HepG2 (cell line): ENCODE data around the gene SUN5. TPM values are rescaled to one million over a fixed set of nuclear protein-coding genes. Genes with fewer than 3 reads are reported as not detected.

Experiments
- ATAC-seq: fragments of 200-7000 bp; cut with Tn5 transposase; 3 replicates; pipeline ENCODE4 v1.9.1; 2020; ENCODE audit warnings: mild to moderate bottlenecking, moderate library complexity
- BruUV-seq: library from RNA; stranded (reverse); fragments of 400-500 nt; replicated peaks from 2 replicates; lab custom pipeline; 2021; lab: Mats Ljungman, UMichigan
- CTCF ChIA-PET: fragments of 300-600 bp; formaldehyde crosslinking; extraction: SDS; loops from one replicate; lab custom pipeline; 2021; ENCODE audit warnings: low total read pairs, inconsistent platforms, low intra/inter-chr PET ratio; lab: Yijun Ruan, JAX
- POLR2A ChIA-PET: fragments of 350-600 bp; sonication (Branson Sonifier 250); formaldehyde crosslinking; loops from one replicate; lab custom pipeline; 2020; ENCODE audit warnings: antibody characterized with exemption, inconsistent platforms; lab: Yijun Ruan, JAX
- DNase-seq: peaks from one replicate; pipeline ENCODE4 v3.0.0-alpha.2; 2015; ENCODE audit warnings: low spot score
- FAIRE-seq: peaks from 3 replicates; lab custom pipeline; 2011; peaks lifted over from hg19 to GRCh38; lab: Jason Lieb, UNC
- H2AFZ ChIP-seq: one replicate; pipeline ENCODE4 v1.6.1; 2011; ENCODE audit warnings: low read length, inconsistent platforms
- H3K27ac ChIP-seq: fragments of 300-600 bp; 3 replicates; pipeline ENCODE4 v1.8.0; 2011; ENCODE audit warnings: mixed run types, mild to moderate bottlenecking, mixed read lengths, low read length, inconsistent platforms; ENCODE audit not compliant: insufficient read depth; ENCODE audit errors: extremely low read length
- H3K27me3 ChIP-seq, 2 experiments: fragments of 200-600 bp in 1 of 2; 2 replicates in 1 of 2; 3 replicates in 1 of 2; pipeline versions ENCODE4 v1.6.0 to v1.8.0; 2011; ENCODE audit warnings: low read length in 2 of 2, mild to moderate bottlenecking in 2 of 2, moderate library complexity in 2 of 2, inconsistent platforms in 1 of 2; ENCODE audit not compliant: insufficient read depth in 2 of 2, control insufficient read depth in 1 of 2
- H3K36me3 ChIP-seq, 2 experiments: fragments of 200-600 bp in 1 of 2; replicated peaks in 1 of 2; 2 replicates in 1 of 2; 3 replicates in 1 of 2; pipeline versions ENCODE4 v1.5.1 to v1.8.0; 2011; ENCODE audit warnings: low read length in 2 of 2, inconsistent platforms in 1 of 2; ENCODE audit not compliant: insufficient read depth in 2 of 2, control insufficient read depth in 1 of 2
- H3K4me1 ChIP-seq: 2 replicates; pipeline ENCODE4 v1.5.1; 2012; ENCODE audit warnings: low read length, inconsistent platforms; ENCODE audit not compliant: insufficient read depth
- H3K4me2 ChIP-seq: 2 replicates; pipeline ENCODE4 v1.6.0; 2011; ENCODE audit warnings: low read depth, low read length, inconsistent platforms
- H3K4me3 ChIP-seq, 3 experiments: fragments of 200-600 bp in 1 of 3; sonication (generic), shearing (Covaris generic) in 1 of 3; replicated peaks in 1 of 3; 2 replicates each; pipeline ENCODE4 v1.5.1; 2011 to 2016; ENCODE audit warnings: low read length in 3 of 3, inconsistent platforms in 2 of 3, low read depth in 2 of 3, mild to moderate bottlenecking in 2 of 3, control low read depth in 1 of 3, mixed read lengths in 1 of 3; ENCODE audit not compliant: insufficient read depth in 1 of 3
- H3K79me2 ChIP-seq: one replicate; pipeline ENCODE4 v1.6.1; 2011; ENCODE audit warnings: low read length, inconsistent platforms; ENCODE audit not compliant: insufficient read depth
- H3K9ac ChIP-seq: 2 replicates; pipeline ENCODE4 v1.6.0; 2011; ENCODE audit warnings: mild to moderate bottlenecking, low read depth, low read length, inconsistent platforms; ENCODE audit not compliant: insufficient read depth
- H3K9me3 ChIP-seq: 2 replicates; pipeline ENCODE4 v1.5.1; 2012; ENCODE audit warnings: mild to moderate bottlenecking, low read length
- H4K20me1 ChIP-seq: 2 replicates; pipeline ENCODE4 v1.6.0; 2011; ENCODE audit warnings: inconsistent platforms, mild to moderate bottlenecking, low read length, moderate library complexity; ENCODE audit not compliant: insufficient read depth
- CTCF ChIP-seq: sonication (generic); formaldehyde crosslinking; IDR thresholded peaks from 2 replicates; pipeline ENCODE4 v1.5.0; 2020; ENCODE audit warnings: mild to moderate bottlenecking, missing genetic modification reagents, moderate library complexity
- EZH2 ChIP-seq: conservative IDR thresholded peaks from 2 replicates; pipeline ENCODE4 v1.6.1; 2012; ENCODE audit warnings: mild to moderate bottlenecking, low read depth, low read length, moderate library complexity
- KMT2A ChIP-seq: sonication (generic); formaldehyde crosslinking; IDR thresholded peaks from 2 replicates; pipeline ENCODE4 v1.4.0; 2020; ENCODE audit warnings: missing genetic modification reagents
- MED13 ChIP-seq: sonication (generic); formaldehyde crosslinking; IDR thresholded peaks from 2 replicates; pipeline ENCODE4 v1.5.0; 2020; ENCODE audit warnings: missing genetic modification reagents
- NRL ChIP-seq: sonication (generic); formaldehyde crosslinking; IDR thresholded peaks from 2 replicates; pipeline ENCODE4 v1.5.0; 2020; ENCODE audit warnings: missing genetic modification reagents, mild to moderate bottlenecking, moderate library complexity, borderline replicate concordance
- RARG ChIP-seq: sonication (generic); formaldehyde crosslinking; IDR thresholded peaks from 2 replicates; pipeline ENCODE4 v1.4.0; 2020; ENCODE audit warnings: low read depth, mild to moderate bottlenecking, missing genetic modification reagents
- SMARCE1 ChIP-seq: fragments of 450-650 bp; IDR thresholded peaks from 2 replicates; pipeline ENCODE4 v1.6.1; 2017; ENCODE audit warnings: borderline replicate concordance
- SOX5 ChIP-seq: IDR thresholded peaks from 2 replicates; pipeline ENCODE4 v1.6.1; 2016; ENCODE audit warnings: borderline replicate concordance
- STAG1 ChIP-seq: sonication (generic); formaldehyde crosslinking; IDR thresholded peaks from 2 replicates; pipeline ENCODE4 v1.4.0; 2020; ENCODE audit warnings: missing genetic modification reagents
- ZFP82 ChIP-seq: sonication (generic); formaldehyde crosslinking; IDR thresholded peaks from 2 replicates; pipeline ENCODE4 v1.5.1; 2020; ENCODE audit warnings: mild to moderate bottlenecking, missing genetic modification reagents, borderline replicate concordance
- ZNF326 ChIP-seq: sonication (generic); formaldehyde crosslinking; IDR thresholded peaks from 2 replicates; pipeline ENCODE4 v1.4.0; 2020; ENCODE audit warnings: missing genetic modification reagents, borderline replicate concordance
- ZNF350 ChIP-seq: sonication (generic); formaldehyde crosslinking; IDR thresholded peaks from 2 replicates; pipeline ENCODE4 v1.4.0; 2020; ENCODE audit warnings: mild to moderate bottlenecking, low read depth, missing genetic modification reagents, borderline replicate concordance
- ZNF407 ChIP-seq: sonication (generic); formaldehyde crosslinking; IDR thresholded peaks from one replicate; pipeline ENCODE4 v1.5.1; 2020; ENCODE audit warnings: mild to moderate bottlenecking, missing genetic modification reagents; ENCODE audit errors: not compliant biosample characterization
- ZNF451 ChIP-seq: sonication (generic); formaldehyde crosslinking; IDR thresholded peaks from 2 replicates; pipeline ENCODE4 v1.5.0; 2020; ENCODE audit warnings: mild to moderate bottlenecking, missing genetic modification reagents
- ZNF552 ChIP-seq: sonication (generic); formaldehyde crosslinking; IDR thresholded peaks from 2 replicates; pipeline ENCODE4 v1.9.0; 2022; ENCODE audit warnings: missing genetic modification reagents, mild to moderate bottlenecking, borderline replicate concordance
- ZNF790 ChIP-seq: sonication (generic); formaldehyde crosslinking; IDR thresholded peaks from 2 replicates; pipeline ENCODE4 v1.8.0; 2022; ENCODE audit warnings: missing genetic modification reagents, mild to moderate bottlenecking, borderline replicate concordance
- WGBS: methylation state at CpG from one replicate; pipeline ENCODE4 v1.1.6; 2017; ENCODE audit warnings: low lambda C conversion rate; 5-methylcytosine and 5-hydroxymethylcytosine counted together
- in situ Hi-C: cut with HindIII; loops from 2 replicates; pipeline ENCODE4 v1.10.0; 2017; ENCODE audit warnings: low pct_unique_long_range_greater_than_20kb; ENCODE audit not compliant: extremely low pct_ligation_motif_present
- intact Hi-C: fragments of 100-400 bp; cut with micrococcal nuclease; formaldehyde crosslinking; loops from one replicate; pipeline ENCODE4 v1.10.0; 2022; ENCODE audit not compliant: unreplicated experiment
- polyA plus RNA-seq, 8 experiments: library from polyadenylated mRNA; depleted of rRNA in 3 of 8; stranded (reverse) in 7 of 8; unstranded in 1 of 8; fragments of >200 nt; fragmentation: Illumina TruSeq in 4 of 8; extraction: Trizol in 4 of 8; gene quantifications; 2 replicates each; pipeline versions ENCODE4 v1.2.1 to v1.2.3, GENCODE V29; 2011 to 2016; ENCODE audit warnings: low read depth in 4 of 8, missing spikeins in 1 of 8, mixed read lengths in 1 of 8; ENCODE audit not compliant: insufficient read depth in 1 of 8
- total RNA-seq, 5 experiments: library from RNA; depleted of rRNA; stranded (reverse); fragments of >200 nt; fragmentation: Illumina TruSeq; extraction: Trizol; gene quantifications; 2 replicates each; pipeline ENCODE4 v1.2.3, GENCODE V29; 2016; ENCODE audit warnings: low read depth in 1 of 5

Gene SUN5
- total and polyA plus RNA-seq, 2 of the 13 experiments (the other 11 are each of a cell fraction or from before 2014, with no cell fraction given): not detected

GRCh38 chr20:32978009-32978335 lies 26.3 kb downstream of the SUN5 start:
- Histone ChIP-seq H3K27ac (no peak overlapping the region), H3K4me2 (peak overlapping the region; percentile 18; the same call in 1 of the 2 replicates), H3K4me1 (peaks cover 76% of the 10 kb centered on the region), H3K36me3 (no peaks in the 10 kb centered on the region), H3K9ac (no peak overlapping the region), H2AFZ (no peak overlapping the region), H4K20me1 (no peaks in the 10 kb centered on the region), H3K79me2 (no peaks in the 10 kb centered on the region), H3K9me3 (no peaks in the 10 kb centered on the region), H3K27me3 (peaks cover 9 to 45% of the 10 kb centered on the region in 2 experiments), H3K4me3 (no peak overlapping the region; a peak in 1 of 6 replicates)
- intact Hi-C loops: no loop called here
- 11% methylated on average over 7 of the region's 7 CpGs for WGBS
- DNase-seq: no peak
- ATAC-seq: peak; percentile 17
- CTCF ChIA-PET: no interaction called here
- POLR2A ChIA-PET: no interaction called here
- in situ Hi-C loops: no loop called here
- no peak for FAIRE-seq
- BruUV-seq: no TSS peak
- TF ChIP-seq ZNF326 (CRISPR knock-in tag) (no peak), NRL (CRISPR knock-in tag) (no peak), ZFP82 (CRISPR knock-in tag) (no peak), ZNF407 (CRISPR knock-in tag) (no peak), RARG (CRISPR knock-in tag) (no peak), SMARCE1 (no peak), ZNF790 (no peak), ZNF350 (CRISPR knock-in tag) (0 out of 2 replicates have a peak, but pooled peaks have one; percentile 40), MED13 (CRISPR knock-in tag) (no peak), STAG1 (CRISPR knock-in tag) (0 out of 2 replicates have a peak, but pooled peaks have one; percentile 7), SOX5 (CRISPR knock-in tag) (no peak), EZH2 (0 out of 2 replicates have a peak, but pooled peaks have one; percentile 64), ZNF451 (no peak), KMT2A (CRISPR knock-in tag) (no peak), CTCF (CRISPR knock-in tag) (peak; percentile 42; the same call in 1 of the 2 replicates), ZNF552 (CRISPR knock-in tag) (peak; percentile 85; the same call in 1 of the 2 replicates)
